SK-N-MC (cell line): ENCODE measurements around the gene LYPD6.
A peak's percentile ranks its signal among the peaks of the same experiment; 100 is the strongest.

ENCODE experiments used
- DNase-seq: peaks from one replicate; pipeline ENCODE4 v3.0.0-alpha.2; 2011; ENCODE audit warnings: low read depth, low spot score
- H3K27ac ChIP-seq: fragments of 200-600 bp; sonication (generic); 2 replicates; pipeline ENCODE4 v1.5.1; 2016; ENCODE audit warnings: mixed run types
- H3K36me3 ChIP-seq: fragments of 200-600 bp; sonication (generic); 2 replicates; pipeline ENCODE4 v1.6.1; 2017; ENCODE audit warnings: antibody characterized with exemption, low read length, mixed read lengths; ENCODE audit not compliant: insufficient read depth
- H3K4me3 ChIP-seq: fragments of 200-600 bp; sonication (generic); 2 replicates; pipeline ENCODE4 v1.5.1; 2016
- H3K9ac ChIP-seq: fragments of 200-600 bp; sonication (generic); 2 replicates; pipeline ENCODE4 v1.8.0; 2017; ENCODE audit warnings: mixed run types, mixed read lengths; ENCODE audit not compliant: insufficient read length
- H3K9me3 ChIP-seq: fragments of 200-600 bp; sonication (generic); 2 replicates; pipeline ENCODE4 v1.6.1; 2017; ENCODE audit warnings: low read depth, mild to moderate bottlenecking, antibody characterized with exemption, low read length, moderate library complexity, mixed read lengths
- EZH2 ChIP-seq: fragments of 200-600 bp; sonication (generic); IDR thresholded peaks from one replicate; pipeline ENCODE4 v1.6.1; 2017; ENCODE audit warnings: antibody characterized with exemption
- FOXP2 ChIP-seq: optimal IDR thresholded peaks from 2 replicates; pipeline ENCODE3; 2011; ENCODE audit warnings: mild to moderate bottlenecking, moderate library complexity; ENCODE audit not compliant: insufficient read depth; ENCODE audit errors: extremely low read length, control extremely low read depth
- POLR2AphosphoS5 ChIP-seq: IDR thresholded peaks from 2 replicates; pipeline ENCODE4 v1.6.1; 2012; ENCODE audit warnings: mild to moderate bottlenecking, low read depth, low read length, borderline replicate concordance

Gene LYPD6

DNA sequence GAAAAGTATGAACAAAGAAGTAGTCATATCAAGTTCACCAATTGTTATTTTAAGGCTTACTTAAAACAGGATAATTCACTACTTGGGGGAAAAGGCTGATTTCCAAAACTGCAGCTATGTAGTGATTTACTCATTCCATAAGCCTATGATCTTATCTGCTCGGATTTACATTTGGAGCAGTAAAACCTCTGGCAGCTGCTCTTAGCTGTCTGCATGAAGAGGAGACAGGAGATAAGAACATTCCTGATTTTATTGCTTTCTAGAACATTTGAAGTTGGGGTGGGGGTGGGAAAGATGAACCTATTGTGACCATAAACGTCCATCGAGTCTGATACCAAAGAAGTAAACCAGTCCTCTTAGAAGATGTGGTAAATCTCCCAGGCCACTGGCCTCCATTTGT lies 136.2 kb downstream of the LYPD6 start:
- Histone ChIP-seq H3K4me3 (no peak overlapping the region), H3K36me3 (no peaks in the 10 kb centered on the region), H3K9me3 (no peaks in the 10 kb centered on the region), H3K27ac (no peak overlapping the region), H3K9ac (no peak overlapping the region)
- TF ChIP-seq EZH2 (no peak), POLR2AphosphoS5 (no peak), FOXP2 (no peak)
- DNase-seq: no peak

DNA sequence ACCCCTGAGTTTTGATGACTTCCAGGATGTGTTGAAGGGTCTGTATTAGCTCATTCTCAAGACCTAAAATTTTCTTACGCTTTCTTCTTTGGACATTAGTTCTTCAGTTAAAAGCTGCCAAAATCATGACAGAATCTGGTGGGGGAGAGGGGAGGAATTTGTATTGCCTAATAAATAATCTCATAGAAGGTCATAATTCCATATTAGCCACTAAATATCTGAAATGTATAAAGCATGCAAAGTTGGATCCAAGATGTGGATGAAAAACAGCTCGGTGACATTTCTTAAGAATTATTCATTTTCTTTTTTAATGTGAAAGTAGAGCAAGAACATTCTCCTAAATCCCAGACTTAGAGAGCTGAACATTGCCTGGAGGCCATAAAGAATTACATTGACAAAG lies 137.0 kb downstream of the LYPD6 start:
- H3K36me3 ChIP-seq: no peaks in the 10 kb centered on the region
- no peak overlapping the region for H3K9ac ChIP-seq
- DNase-seq: no peak
- H3K4me3 ChIP-seq: no peak overlapping the region
- H3K9me3 ChIP-seq: no peaks in the 10 kb centered on the region
- H3K27ac ChIP-seq: no peak overlapping the region
- TF ChIP-seq POLR2AphosphoS5: no peak
- TF ChIP-seq EZH2: no peak
- no peak for TF ChIP-seq FOXP2

DNA sequence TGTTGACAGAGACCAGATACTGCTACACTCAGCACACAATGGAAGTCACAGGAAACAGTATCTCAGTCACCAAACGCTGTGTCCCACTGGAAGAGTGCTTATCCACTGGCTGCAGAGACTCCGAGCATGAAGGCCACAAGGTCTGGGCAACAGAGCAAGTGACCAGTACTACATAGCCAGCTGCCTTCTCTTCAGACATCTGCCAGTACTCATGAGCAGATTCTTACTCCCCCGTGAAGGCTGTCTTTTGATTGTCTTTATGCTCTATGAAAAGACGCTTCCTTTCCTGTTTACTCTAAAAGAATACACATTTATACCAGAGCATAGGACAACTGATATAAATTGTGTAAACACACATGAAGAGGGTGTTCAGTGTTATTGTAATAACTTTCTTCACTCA lies 138.2 kb downstream of the LYPD6 start:
- no peak for TF ChIP-seq FOXP2
- TF ChIP-seq POLR2AphosphoS5: no peak
- no peak for TF ChIP-seq EZH2
- H3K27ac ChIP-seq: no peak overlapping the region

DNA sequence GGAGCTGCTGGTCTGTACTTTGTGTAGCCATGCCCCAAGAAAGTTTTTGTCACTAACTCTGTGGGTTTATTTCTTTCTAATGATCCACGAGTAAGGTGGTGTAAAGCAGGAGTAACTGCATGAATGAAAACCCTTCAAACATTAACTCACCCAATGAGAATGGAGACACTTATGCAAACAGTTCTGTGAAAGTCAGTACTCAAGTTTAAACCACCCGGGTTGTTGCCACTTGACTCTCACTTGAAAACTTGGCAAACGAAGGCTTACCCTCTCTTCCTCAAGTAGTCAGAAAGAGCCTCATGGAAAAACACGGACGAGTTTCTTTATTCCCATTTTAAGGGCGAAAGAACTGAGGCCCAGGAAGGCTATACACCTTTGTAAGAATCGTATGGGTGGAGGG lies 139.7 kb downstream of the LYPD6 start:
- no peaks in the 10 kb centered on the region for H3K9me3 ChIP-seq
- no peak overlapping the region for H3K27ac ChIP-seq
- no peak for DNase-seq
- H3K4me3 ChIP-seq: no peak overlapping the region
- no peak overlapping the region for H3K9ac ChIP-seq
- TF ChIP-seq EZH2 (no peak), POLR2AphosphoS5 (no peak), FOXP2 (no peak)
- H3K36me3 ChIP-seq: no peaks in the 10 kb centered on the region

More for the DNA sequence above, 138.2 kb downstream of the LYPD6 start:
- Histone ChIP-seq H3K9ac (no peak overlapping the region), H3K36me3 (no peaks in the 10 kb centered on the region), H3K9me3 (no peaks in the 10 kb centered on the region), H3K4me3 (no peak overlapping the region)
- no peak for DNase-seq

DNA sequence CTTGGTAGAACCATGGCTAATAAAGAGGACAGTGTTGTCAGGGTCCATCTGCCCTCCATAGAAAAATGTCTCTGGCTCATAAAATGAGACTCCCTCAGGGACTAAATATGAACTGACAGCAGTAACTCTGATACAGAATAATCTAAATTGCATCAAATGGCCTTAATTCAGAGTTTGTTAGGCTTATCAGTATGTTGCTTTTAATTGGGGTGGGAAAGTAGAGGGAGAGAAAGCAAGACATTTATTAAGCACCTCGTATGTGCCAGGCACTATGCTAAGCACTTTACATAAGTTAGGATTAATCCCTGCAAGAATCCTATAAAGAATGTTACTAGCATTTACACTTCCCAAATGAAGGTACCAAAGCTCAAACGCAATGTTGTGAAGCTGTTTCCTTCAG lies 142.0 kb downstream of the LYPD6 start:
- H3K9me3 ChIP-seq: no peaks in the 10 kb centered on the region
- H3K4me3 ChIP-seq: no peak overlapping the region
- H3K9ac ChIP-seq: no peak overlapping the region
- no peak for TF ChIP-seq EZH2
- TF ChIP-seq POLR2AphosphoS5: no peak
- TF ChIP-seq FOXP2: no peak
- no peak overlapping the region for H3K27ac ChIP-seq
- no peaks in the 10 kb centered on the region for H3K36me3 ChIP-seq
- no peak for DNase-seq

DNA sequence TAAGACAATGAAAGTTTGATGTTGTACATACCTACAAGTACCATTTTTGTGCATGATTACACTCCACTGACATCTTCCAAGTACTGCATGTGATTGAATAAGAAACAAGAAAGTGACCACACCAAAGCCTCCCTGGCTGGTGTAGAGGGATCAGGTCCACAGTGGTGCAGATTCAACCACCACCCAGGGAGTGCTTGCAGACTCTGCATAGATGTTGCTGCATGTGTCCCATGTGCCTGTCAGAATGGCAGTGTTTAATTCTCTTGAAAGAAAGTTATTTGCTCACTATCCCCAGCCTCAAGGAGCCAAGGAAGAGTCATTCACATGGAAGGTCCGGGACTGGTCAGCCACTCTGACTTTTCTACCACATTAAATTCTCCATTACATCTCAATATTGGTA lies 142.7 kb downstream of the LYPD6 start:
- TF ChIP-seq EZH2: no peak

DNA sequence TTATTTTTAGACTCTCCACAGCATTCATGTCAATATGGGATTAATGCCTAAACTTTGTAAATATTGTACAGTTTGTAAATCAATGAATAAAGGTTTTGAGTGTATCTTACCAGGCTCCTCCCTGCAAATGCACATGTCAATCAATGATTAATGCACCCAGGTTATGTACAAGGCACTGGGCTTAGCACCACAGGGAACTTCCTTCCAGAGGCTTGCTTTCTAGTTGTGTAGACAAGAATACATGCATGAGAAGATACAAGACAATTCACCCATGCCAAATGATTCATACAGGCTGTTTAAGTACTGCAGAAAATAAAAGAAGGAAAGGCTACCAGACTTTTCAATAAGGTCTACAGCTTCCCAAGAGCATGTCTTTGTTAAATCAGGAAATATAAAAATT lies 143.1 kb downstream of the LYPD6 start:
- peak; percentile 10 for TF ChIP-seq FOXP2
- no peak for TF ChIP-seq EZH2
- no peak for DNase-seq
- Histone ChIP-seq H3K36me3 (no peaks in the 10 kb centered on the region), H3K9ac (no peak overlapping the region), H3K9me3 (no peaks in the 10 kb centered on the region), H3K4me3 (no peak overlapping the region), H3K27ac (no peak overlapping the region)

More for the DNA sequence above, 142.7 kb downstream of the LYPD6 start:
- DNase-seq: no peak
- H3K36me3 ChIP-seq: no peaks in the 10 kb centered on the region
- no peaks in the 10 kb centered on the region for H3K9me3 ChIP-seq
- no peak overlapping the region for H3K27ac ChIP-seq
- H3K9ac ChIP-seq: no peak overlapping the region
- H3K4me3 ChIP-seq: no peak overlapping the region

DNA sequence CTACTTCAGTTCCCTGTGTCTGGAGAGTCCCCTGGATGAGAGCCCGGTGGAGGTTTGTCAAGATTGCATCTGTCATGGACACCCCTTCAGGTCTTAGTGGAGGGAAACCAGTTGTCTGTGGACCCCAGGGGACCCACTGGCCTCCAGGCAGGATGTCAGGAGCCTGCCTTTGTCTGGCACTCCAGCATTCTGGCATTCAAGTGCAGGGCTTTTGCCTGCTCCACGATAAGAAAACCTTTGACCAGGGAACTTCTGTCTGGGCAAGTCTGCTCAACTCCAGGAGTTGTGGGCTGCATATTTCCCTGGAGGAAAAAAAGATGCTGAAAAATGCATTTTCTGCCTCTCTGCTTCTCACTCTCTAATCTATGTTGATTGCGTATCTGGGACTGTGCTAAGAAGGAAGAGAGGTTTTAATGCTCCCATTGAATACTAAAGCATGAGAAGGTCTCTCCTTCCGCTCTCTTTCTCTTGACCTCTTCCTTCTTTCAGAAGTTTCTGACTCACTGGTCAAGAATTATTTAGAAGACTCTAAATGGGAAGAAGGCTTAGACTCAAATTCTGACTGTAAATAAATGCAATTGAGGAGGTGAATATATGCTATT lies 152.7 kb downstream of the LYPD6 start:
- no peak overlapping the region for H3K4me3 ChIP-seq
- H3K36me3 ChIP-seq: no peaks in the 10 kb centered on the region
- no peaks in the 10 kb centered on the region for H3K9me3 ChIP-seq
- no peak overlapping the region for H3K27ac ChIP-seq
- DNase-seq: no peak
- no peak for TF ChIP-seq FOXP2
- no peak for TF ChIP-seq POLR2AphosphoS5
- no peak for TF ChIP-seq EZH2
- H3K9ac ChIP-seq: no peak overlapping the region

DNA sequence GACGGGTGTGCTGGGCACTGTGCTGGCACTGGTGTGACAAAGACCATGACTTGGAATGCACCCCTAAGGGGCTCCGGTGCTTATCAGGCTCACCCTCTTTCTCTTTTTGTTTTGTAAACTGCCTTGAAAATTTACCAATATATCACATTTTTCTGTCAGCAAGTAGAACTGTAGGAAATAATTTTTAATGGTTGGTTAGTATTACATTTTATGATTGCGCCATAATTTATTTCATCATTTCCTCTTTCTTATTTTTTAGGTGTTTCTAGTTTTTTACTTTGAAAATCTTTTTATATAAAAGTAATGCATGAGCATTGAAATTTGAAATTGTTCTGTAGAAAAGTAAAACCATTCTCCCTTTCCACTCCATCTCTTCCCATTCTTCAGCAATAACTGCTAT lies 156.3 kb downstream of the LYPD6 start:
- Histone ChIP-seq H3K9me3 (no peaks in the 10 kb centered on the region), H3K27ac (no peak overlapping the region), H3K4me3 (no peak overlapping the region), H3K36me3 (no peaks in the 10 kb centered on the region), H3K9ac (no peak overlapping the region)
- TF ChIP-seq EZH2 (no peak), FOXP2 (no peak), POLR2AphosphoS5 (no peak)
- DNase-seq: no peak
